GM23338 (cell line): ENCODE measurements around the gene CFAP251.

Experiments used
- CREB1 ChIP-seq: fragments of 250-450 bp; sonication (Bioruptor Pico); IDR thresholded peaks from 2 replicates; pipeline ENCODE4 v1.5.0; 2020; ENCODE audit warnings: low read depth, mild to moderate bottlenecking, moderate library complexity
- CTCF ChIP-seq, 2 experiments: fragments of 200-600 bp in 1 of 2; sonication (generic) in 1 of 2; conservative IDR thresholded peaks; 2 replicates each; pipeline versions ENCODE4 v1.5.1 to v1.6.1; 2016 to 2017; ENCODE audit warnings: antibody characterized with exemption in 2 of 2, low read depth in 2 of 2, mild to moderate bottlenecking in 2 of 2, moderate library complexity in 1 of 2
- EZH2 ChIP-seq: fragments of 200-600 bp; sonication (generic); IDR thresholded peaks from one replicate; pipeline ENCODE4 v1.8.0; 2017; ENCODE audit warnings: antibody characterized with exemption, mild to moderate bottlenecking, low read depth; ENCODE audit not compliant: unreplicated experiment
- EZH2phosphoT487 ChIP-seq: fragments of 200-600 bp; sonication (generic); IDR thresholded peaks from one replicate; pipeline ENCODE4 v1.8.1; 2018; ENCODE audit warnings: antibody characterized with exemption; ENCODE audit not compliant: unreplicated experiment
- JUNB ChIP-seq: IDR thresholded peaks from one replicate; pipeline ENCODE4 v1.6.1; 2016; ENCODE audit warnings: antibody characterized with exemption; ENCODE audit not compliant: unreplicated experiment
- NANOG ChIP-seq: IDR thresholded peaks from 2 replicates; pipeline ENCODE4 v1.6.1; 2016; ENCODE audit warnings: antibody characterized with exemption, borderline replicate concordance
- POLR2AphosphoS5 ChIP-seq: IDR thresholded peaks from 2 replicates; pipeline ENCODE4 v1.6.1; 2016; ENCODE audit warnings: antibody characterized with exemption, low read depth
- REST ChIP-seq: IDR thresholded peaks from one replicate; pipeline ENCODE4 v1.6.1; 2018; ENCODE audit warnings: antibody characterized with exemption; ENCODE audit not compliant: unreplicated experiment
- STAT1 ChIP-seq: IDR thresholded peaks from one replicate; pipeline ENCODE4 v1.6.1; 2016; ENCODE audit warnings: antibody characterized with exemption; ENCODE audit not compliant: unreplicated experiment
- ZNF114 ChIP-seq: fragments of 250-450 bp; sonication (Bioruptor Pico); IDR thresholded peaks from 2 replicates; pipeline ENCODE4 v1.5.0; 2020; ENCODE audit warnings: mild to moderate bottlenecking, moderate library complexity
- ZNF331 ChIP-seq: fragments of 250-450 bp; sonication (Bioruptor Pico); IDR thresholded peaks from 2 replicates; pipeline ENCODE4 v1.5.0; 2020; ENCODE audit warnings: low read depth, mild to moderate bottlenecking, moderate library complexity
- TF ChIP-seq, protein P1 (sequence below): fragments of 250-450 bp; sonication (Bioruptor Pico); IDR thresholded peaks from 2 replicates; pipeline ENCODE4 v1.5.0; 2020; ENCODE audit warnings: mild to moderate bottlenecking, moderate library complexity
- TF ChIP-seq, protein P2 (sequence below): IDR thresholded peaks from 2 replicates; pipeline ENCODE4 v1.6.1; 2016; ENCODE audit warnings: antibody characterized with exemption

DNA sequence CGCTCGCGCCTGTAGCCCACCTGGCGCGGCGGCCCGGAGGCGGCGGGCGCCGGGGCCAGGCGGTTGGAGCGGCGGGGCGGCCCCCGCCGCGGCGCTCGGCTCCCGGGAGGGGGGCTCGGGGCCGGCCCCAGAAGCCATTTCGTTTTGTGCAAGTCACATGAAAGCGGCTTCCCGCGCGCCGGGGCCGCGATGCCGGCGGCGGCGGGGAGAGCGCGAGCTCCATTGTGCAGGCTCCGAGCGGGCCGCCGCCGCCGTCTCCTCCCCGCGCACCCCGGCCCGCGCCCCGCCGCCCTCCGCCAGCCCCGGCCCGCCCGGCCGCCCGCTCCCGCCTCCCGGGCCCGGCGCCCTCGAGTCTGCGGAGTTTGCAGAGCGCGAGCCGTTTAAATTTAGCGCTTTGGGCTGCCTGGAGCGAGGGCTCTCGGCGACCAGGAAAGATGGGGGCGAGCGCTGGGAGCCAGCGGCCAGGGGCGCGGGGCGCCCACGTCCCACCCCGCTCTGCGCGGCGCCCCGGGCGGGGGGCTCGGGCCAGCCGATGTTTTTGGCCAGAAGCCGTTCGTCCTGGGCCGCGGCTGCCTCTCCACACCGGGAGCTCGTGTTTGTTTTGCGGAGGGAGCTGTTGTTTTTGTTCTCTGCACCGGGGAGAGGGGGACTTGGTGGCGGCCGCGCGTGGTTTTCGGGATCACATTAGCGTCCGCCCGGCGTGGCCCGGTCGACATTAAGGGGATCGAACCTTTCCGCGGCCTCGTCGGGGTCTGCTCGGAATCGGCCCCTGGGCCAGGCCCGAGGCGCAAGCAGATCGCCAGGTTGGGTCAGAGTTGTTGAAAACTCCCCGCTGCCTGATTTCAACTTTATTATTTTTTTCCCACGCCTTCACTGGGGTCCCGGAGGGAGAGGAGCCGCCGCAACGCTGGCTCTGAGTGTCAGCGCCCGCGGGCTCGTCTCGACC, 104.3 kb downstream of the CFAP251 start:
- no peak for TF ChIP-seq CTCF (conservative IDR thresholded peaks at IDR 0.05; ENCODE audit: low read depth in 2 of 2)
- peak; percentile 44 for TF ChIP-seq EZH2
- no peak for TF ChIP-seq JUNB
- TF ChIP-seq POLR2AphosphoS5 = no peak
- TF ChIP-seq REST = no peak
- TF ChIP-seq, protein P1, sequence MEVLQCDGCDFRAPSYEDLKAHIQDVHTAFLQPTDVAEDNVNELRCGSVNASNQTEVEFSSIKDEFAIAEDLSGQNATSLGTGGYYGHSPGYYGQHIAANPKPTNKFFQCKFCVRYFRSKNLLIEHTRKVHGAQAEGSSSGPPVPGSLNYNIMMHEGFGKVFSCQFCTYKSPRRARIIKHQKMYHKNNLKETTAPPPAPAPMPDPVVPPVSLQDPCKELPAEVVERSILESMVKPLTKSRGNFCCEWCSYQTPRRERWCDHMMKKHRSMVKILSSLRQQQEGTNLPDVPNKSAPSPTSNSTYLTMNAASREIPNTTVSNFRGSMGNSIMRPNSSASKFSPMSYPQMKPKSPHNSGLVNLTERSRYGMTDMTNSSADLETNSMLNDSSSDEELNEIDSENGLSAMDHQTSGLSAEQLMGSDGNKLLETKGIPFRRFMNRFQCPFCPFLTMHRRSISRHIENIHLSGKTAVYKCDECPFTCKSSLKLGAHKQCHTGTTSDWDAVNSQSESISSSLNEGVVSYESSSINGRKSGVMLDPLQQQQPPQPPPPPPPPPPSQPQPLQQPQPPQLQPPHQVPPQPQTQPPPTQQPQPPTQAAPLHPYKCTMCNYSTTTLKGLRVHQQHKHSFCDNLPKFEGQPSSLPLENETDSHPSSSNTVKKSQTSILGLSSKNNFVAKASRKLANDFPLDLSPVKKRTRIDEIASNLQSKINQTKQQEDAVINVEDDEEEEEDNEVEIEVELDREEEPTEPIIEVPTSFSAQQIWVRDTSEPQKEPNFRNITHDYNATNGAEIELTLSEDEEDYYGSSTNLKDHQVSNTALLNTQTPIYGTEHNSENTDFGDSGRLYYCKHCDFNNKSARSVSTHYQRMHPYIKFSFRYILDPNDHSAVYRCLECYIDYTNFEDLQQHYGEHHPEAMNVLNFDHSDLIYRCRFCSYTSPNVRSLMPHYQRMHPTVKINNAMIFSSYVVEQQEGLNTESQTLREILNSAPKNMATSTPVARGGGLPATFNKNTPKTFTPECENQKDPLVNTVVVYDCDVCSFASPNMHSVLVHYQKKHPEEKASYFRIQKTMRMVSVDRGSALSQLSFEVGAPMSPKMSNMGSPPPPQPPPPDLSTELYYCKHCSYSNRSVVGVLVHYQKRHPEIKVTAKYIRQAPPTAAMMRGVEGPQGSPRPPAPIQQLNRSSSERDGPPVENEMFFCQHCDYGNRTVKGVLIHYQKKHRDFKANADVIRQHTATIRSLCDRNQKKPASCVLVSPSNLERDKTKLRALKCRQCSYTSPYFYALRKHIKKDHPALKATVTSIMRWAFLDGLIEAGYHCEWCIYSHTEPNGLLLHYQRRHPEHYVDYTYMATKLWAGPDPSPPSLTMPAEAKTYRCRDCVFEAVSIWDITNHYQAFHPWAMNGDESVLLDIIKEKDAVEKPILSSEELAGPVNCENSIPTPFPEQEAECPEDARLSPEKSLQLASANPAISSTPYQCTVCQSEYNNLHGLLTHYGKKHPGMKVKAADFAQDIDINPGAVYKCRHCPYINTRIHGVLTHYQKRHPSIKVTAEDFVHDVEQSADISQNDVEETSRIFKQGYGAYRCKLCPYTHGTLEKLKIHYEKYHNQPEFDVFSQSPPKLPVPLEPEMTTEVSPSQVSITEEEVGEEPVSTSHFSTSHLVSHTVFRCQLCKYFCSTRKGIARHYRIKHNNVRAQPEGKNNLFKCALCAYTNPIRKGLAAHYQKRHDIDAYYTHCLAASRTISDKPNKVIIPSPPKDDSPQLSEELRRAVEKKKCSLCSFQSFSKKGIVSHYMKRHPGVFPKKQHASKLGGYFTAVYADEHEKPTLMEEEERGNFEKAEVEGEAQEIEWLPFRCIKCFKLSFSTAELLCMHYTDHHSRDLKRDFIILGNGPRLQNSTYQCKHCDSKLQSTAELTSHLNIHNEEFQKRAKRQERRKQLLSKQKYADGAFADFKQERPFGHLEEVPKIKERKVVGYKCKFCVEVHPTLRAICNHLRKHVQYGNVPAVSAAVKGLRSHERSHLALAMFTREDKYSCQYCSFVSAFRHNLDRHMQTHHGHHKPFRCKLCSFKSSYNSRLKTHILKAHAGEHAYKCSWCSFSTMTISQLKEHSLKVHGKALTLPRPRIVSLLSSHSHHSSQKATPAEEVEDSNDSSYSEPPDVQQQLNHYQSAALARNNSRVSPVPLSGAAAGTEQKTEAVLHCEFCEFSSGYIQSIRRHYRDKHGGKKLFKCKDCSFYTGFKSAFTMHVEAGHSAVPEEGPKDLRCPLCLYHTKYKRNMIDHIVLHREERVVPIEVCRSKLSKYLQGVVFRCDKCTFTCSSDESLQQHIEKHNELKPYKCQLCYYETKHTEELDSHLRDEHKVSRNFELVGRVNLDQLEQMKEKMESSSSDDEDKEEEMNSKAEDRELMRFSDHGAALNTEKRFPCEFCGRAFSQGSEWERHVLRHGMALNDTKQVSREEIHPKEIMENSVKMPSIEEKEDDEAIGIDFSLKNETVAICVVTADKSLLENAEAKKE (CRISPR knock-in tag) = no peak
- no peak for TF ChIP-seq CREB1
- no peak for TF ChIP-seq EZH2phosphoT487
- TF ChIP-seq ZNF331 (CRISPR knock-in tag) = no peak
- TF ChIP-seq, protein P2, sequence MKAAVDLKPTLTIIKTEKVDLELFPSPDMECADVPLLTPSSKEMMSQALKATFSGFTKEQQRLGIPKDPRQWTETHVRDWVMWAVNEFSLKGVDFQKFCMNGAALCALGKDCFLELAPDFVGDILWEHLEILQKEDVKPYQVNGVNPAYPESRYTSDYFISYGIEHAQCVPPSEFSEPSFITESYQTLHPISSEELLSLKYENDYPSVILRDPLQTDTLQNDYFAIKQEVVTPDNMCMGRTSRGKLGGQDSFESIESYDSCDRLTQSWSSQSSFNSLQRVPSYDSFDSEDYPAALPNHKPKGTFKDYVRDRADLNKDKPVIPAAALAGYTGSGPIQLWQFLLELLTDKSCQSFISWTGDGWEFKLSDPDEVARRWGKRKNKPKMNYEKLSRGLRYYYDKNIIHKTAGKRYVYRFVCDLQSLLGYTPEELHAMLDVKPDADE = no peak
- no peak for TF ChIP-seq NANOG
- TF ChIP-seq ZNF114 (CRISPR knock-in tag) = no peak
- TF ChIP-seq STAT1 = no peak
